GM21576 (cell line): ENCODE measurements around the gene MYO5B.

Source experiments
- ATAC-seq: cut with Tn5 transposase; IDR thresholded peaks from one replicate; pipeline ENCODE4 v1.9.1; 2021; ENCODE audit warnings: mild to moderate bottlenecking, moderate library complexity; ENCODE audit not compliant: unreplicated experiment

The MYO5B gene

GRCh38 chr18:50189160-50189559 lies 5.8 kb downstream of the MYO5B start:
- ATAC-seq, result no peak

GRCh38 chr18:50188652-50189051 lies 6.3 kb downstream of the MYO5B start:
- no peak for ATAC-seq

- no peak for ATAC-seq
These were observed 7.3 kb downstream of the MYO5B start for GRCh38 chr18:50187659-50188058.

- no peak for ATAC-seq
These were observed 8.6 kb downstream of the MYO5B start for GRCh38 chr18:50186385-50186784.

GRCh38 chr18:50183556-50183955 lies 11.4 kb downstream of the MYO5B start:
- no peak for ATAC-seq

GRCh38 chr18:50182511-50182910 lies 12.4 kb downstream of the MYO5B start:
- no peak for ATAC-seq

GRCh38 chr18:50181590-50181989 lies 13.4 kb downstream of the MYO5B start:
- no peak for ATAC-seq

GRCh38 chr18:50179465-50179864 lies 15.5 kb downstream of the MYO5B start:
- no peak for ATAC-seq

- no peak for ATAC-seq
These were observed 17.5 kb downstream of the MYO5B start for GRCh38 chr18:50177294-50177992.

GRCh38 chr18:50172367-50172766 lies 22.6 kb downstream of the MYO5B start:
- no peak for ATAC-seq

- ATAC-seq, result no peak
These were observed 23.5 kb downstream of the MYO5B start for GRCh38 chr18:50171406-50171805.

GRCh38 chr18:50170004-50170403 lies 24.9 kb downstream of the MYO5B start:
- no peak for ATAC-seq

GRCh38 chr18:50169149-50169548 lies 25.8 kb downstream of the MYO5B start:
- ATAC-seq, result no peak

GRCh38 chr18:50167966-50168365 lies 27.0 kb downstream of the MYO5B start:
- no peak for ATAC-seq

- no peak for ATAC-seq
These were observed 28.0 kb downstream of the MYO5B start for GRCh38 chr18:50166901-50167300.

- no peak for ATAC-seq
These were observed 31.4 kb downstream of the MYO5B start for GRCh38 chr18:50163505-50163904.

- ATAC-seq, result no peak
These were observed 32.3 kb downstream of the MYO5B start for GRCh38 chr18:50162486-50163304.

GRCh38 chr18:50161597-50162205 lies 33.2 kb downstream of the MYO5B start:
- ATAC-seq, result no peak

GRCh38 chr18:50159654-50160046 lies 35.3 kb downstream of the MYO5B start:
- no peak for ATAC-seq

- no peak for ATAC-seq
These were observed 35.9 kb downstream of the MYO5B start for GRCh38 chr18:50158866-50159653.

GRCh38 chr18:50155406-50155805 lies 39.5 kb downstream of the MYO5B start:
- no peak for ATAC-seq
